Common myeloid progenitor, CD34-positive (primary cell): ENCODE data around the gene SYNCRIP.

Experiments used
- CTCF ChIA-PET: fragments of 350-600 bp; sonication (Branson Sonifier 250); formaldehyde crosslinking; loops from one replicate; lab custom pipeline; 2021; ENCODE audit warnings: antibody characterized with exemption; lab: Charles Lee
- POLR2A ChIA-PET: fragments of 350-600 bp; sonication (Branson Sonifier 250); formaldehyde crosslinking; loops from one replicate; lab custom pipeline; 2021; ENCODE audit warnings: antibody characterized with exemption; lab: Charles Lee
- DNase-seq, 3 donors: peaks; one replicate each; pipeline versions ENCODE4 v3.0.0 to v3.0.0-alpha.2; 2013
- H3K27ac ChIP-seq, 2 experiments: 1 replicate in 1 of 2; 2 replicates in 1 of 2; pipeline ENCODE4 v1.7.0; 2013; ENCODE audit warnings: inconsistent platforms in 2 of 2, low read length in 2 of 2, mild to moderate bottlenecking in 2 of 2, low read depth in 1 of 2, moderate library complexity in 1 of 2; ENCODE audit not compliant: severe bottlenecking in 2 of 2, insufficient read depth in 1 of 2, poor library complexity in 1 of 2
- H3K27me3 ChIP-seq, 5 experiments: replicated peaks in 2 of 5; 1 replicate in 3 of 5; 2 replicates in 2 of 5; pipeline versions ENCODE4 v1.6.1 to v1.7.0; 2013; ENCODE audit warnings: low read length in 4 of 5, mild to moderate bottlenecking in 2 of 5, moderate library complexity in 2 of 5, inconsistent platforms in 1 of 5; ENCODE audit not compliant: insufficient read depth in 5 of 5, control insufficient read depth in 4 of 5
- H3K36me3 ChIP-seq, 4 experiments: 1 replicate in 2 of 4; 2 replicates in 2 of 4; pipeline versions ENCODE4 v1.6.1 to v1.7.0; 2013; ENCODE audit warnings: low read length in 3 of 4, control low read depth in 1 of 4, mild to moderate bottlenecking in 1 of 4; ENCODE audit not compliant: control insufficient read depth in 4 of 4, insufficient read depth in 4 of 4
- H3K4me1 ChIP-seq, 4 experiments: 1 replicate in 3 of 4; 2 replicates in 1 of 4; pipeline versions ENCODE4 v1.6.1 to v1.7.1; 2013; ENCODE audit warnings: low read length in 3 of 4, mild to moderate bottlenecking in 3 of 4, control low read depth in 1 of 4, inconsistent platforms in 1 of 4, moderate library complexity in 1 of 4; ENCODE audit not compliant: control insufficient read depth in 4 of 4, insufficient read depth in 4 of 4; ENCODE audit errors: control extremely low read depth in 1 of 4
- H3K4me3 ChIP-seq, 7 experiments: 1 replicate in 4 of 7; 2 replicates in 3 of 7; pipeline versions ENCODE4 v1.5.1 to v1.7.0; 2013; ENCODE audit warnings: mild to moderate bottlenecking in 7 of 7, low read length in 6 of 7, moderate library complexity in 6 of 7, inconsistent platforms in 2 of 7, low read depth in 2 of 7, control low read depth in 1 of 7; ENCODE audit not compliant: insufficient read depth in 4 of 7, control insufficient read depth in 1 of 7; ENCODE audit errors: extremely low read depth in 1 of 7
- H3K9me3 ChIP-seq, 5 experiments: 1 replicate in 4 of 5; 2 replicates in 1 of 5; pipeline versions ENCODE4 v1.6.1 to v1.7.1; 2013; ENCODE audit warnings: low read length in 4 of 5, mild to moderate bottlenecking in 2 of 5, inconsistent platforms in 1 of 5, low read depth in 1 of 5, moderate library complexity in 1 of 5; ENCODE audit not compliant: control insufficient read depth in 4 of 5, insufficient read depth in 2 of 5; ENCODE audit errors: control extremely low read depth in 1 of 5
- WGBS: methylation state at CpG from one replicate; pipeline ENCODE4 v1.1.5; 2013; ENCODE audit not compliant: insufficient coverage; 5-methylcytosine and 5-hydroxymethylcytosine counted together

The SYNCRIP gene

DNA sequence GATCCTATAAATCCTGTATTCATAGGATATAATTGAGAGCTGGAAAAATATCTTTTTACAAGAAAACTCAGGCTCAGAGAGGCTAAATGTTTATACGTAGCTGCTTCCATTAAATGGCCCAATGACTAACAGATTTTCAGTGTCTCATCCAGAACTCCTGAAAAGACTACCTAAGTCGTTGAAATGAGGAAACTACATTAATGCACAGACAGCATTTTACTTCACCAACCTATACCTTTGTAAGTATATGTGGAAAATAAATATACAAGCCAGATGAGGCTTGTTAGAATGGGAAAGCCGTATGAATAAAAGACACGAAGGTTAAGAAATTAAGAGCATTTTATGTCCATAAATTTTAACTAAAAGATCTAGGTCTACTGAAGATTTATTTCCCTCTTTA is 40.6 kb downstream of the SYNCRIP start:
- Histone ChIP-seq H3K36me3 (peaks cover 0 to 15% (median 3%) of the 10 kb centered on the region in 4 experiments), H3K9me3 (no peaks in the 10 kb centered on the region), H3K27me3 (no peaks in the 10 kb centered on the region), H3K27ac (no peak overlapping the region), H3K4me3 (no peak overlapping the region), H3K4me1 (no peaks in the 10 kb centered on the region)
- ChIA-PET CTCF (interaction anchor here (1.2 to 1.4 kb wide), 2 partner anchors 28 to 76 kb away, joined by 4 to 5 read pairs; no protein-coding TSS in a partner anchor), POLR2A (no interaction called here)
- no CpG with 5 or more reads among the region's 4 CpGs for WGBS
- DNase-seq, result no peak

DNA sequence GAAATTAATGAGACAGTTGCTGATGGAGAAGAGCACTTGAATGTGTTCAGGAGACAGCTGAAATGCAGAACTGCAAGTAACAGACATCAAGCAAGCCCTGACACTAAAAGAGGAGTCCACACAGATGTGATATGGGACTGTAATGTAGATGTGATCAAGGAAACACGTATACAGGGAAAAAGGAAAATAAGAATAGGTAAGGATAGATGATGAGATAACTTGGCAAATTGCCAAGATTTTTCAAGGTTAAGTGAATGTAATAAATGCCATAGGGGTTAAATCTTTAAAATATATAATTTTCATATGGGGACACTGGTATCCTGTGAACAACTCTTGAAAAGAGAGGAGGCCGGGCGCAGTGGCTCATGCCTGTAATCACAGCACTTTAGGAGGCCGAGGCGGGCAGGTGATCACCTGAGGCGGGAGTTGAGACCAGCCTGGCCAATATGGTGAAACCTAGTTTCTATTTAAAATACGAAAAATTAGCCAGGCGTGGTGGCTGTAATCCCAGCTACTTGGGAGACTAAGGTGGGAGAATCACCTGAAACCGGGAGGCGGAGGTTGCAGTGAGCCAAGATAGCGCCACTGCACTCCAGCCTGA is 41.9 kb downstream of the SYNCRIP start:
- POLR2A ChIA-PET, result no interaction called here
- 96% methylated on average over 9 of the region's 11 CpGs for WGBS
- Histone ChIP-seq H3K27me3 (no peaks in the 10 kb centered on the region), H3K36me3 (peaks cover 0 to 7% (median 0%) of the 10 kb centered on the region in 4 experiments), H3K4me1 (no peaks in the 10 kb centered on the region), H3K9me3 (no peaks in the 10 kb centered on the region), H3K4me3 (no peak overlapping the region), H3K27ac (no peak overlapping the region)
- CTCF ChIA-PET, result interaction anchor here (1.2 to 1.4 kb wide), 2 partner anchors 38 to 77 kb away, joined by 3 to 5 read pairs; no protein-coding TSS in a partner anchor
- DNase-seq, result no peak

DNA sequence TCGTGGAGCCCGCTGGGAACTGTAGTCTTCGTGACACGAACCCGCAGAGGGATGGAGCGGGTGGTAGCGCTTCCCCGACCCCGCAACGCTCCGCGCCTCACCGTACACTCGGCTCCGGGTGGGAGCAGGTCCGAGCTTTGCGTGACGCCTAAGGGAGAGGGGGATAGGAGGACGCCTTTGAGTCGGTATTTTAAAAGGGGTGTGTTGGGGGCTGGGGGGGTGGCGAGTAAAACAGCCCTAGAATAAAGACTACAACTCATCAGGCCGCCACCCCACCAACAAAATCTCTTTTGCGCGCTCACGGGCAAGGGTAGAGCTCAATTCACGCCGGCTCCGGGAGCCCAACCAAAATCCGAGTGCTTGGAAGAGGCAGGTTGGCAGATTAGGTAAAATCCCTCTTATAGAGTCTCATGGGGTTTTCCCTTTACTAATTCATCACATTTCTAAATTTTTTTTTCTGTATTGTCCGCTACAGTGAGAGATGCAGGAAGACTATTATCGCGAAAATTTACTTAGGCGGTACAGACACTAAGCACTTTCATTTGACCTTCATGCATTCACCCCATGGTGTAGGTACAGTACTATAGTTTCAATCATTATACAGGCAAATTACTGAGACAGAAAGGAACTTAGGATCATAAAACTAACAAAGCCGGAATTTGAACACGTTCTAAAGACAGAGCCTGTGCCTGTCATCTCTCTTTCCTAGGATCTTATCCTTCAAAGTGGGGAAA is 48.3 kb downstream of the SYNCRIP start:
- WGBS, result 0% methylated on average over 9 of the region's 35 CpGs
- DNase-seq, result no peak
- POLR2A ChIA-PET, result interaction anchor here (0.7 to 2.1 kb wide), 5 partner anchors 13 to 84 kb away, joined by 3 to 15 read pairs (median 5); partner anchors contain the start of gene SYNCRIP
- Histone ChIP-seq H3K36me3 (peaks cover 0 to 10% (median 6%) of the 10 kb centered on the region in 4 experiments), H3K4me1 (peaks cover 5 to 24% (median 13%) of the 10 kb centered on the region in 4 experiments), H3K4me3 (peak overlapping the region; percentile 82 to 97 (median 89)), H3K9me3 (peaks cover 0 to 3% (median 0%) of the 10 kb centered on the region in 5 experiments), H3K27me3 (no peaks in the 10 kb centered on the region), H3K27ac (peak overlapping the region in 1 of 2 experiments; percentile 85)
- CTCF ChIA-PET, result interaction anchor here (1.1 to 2.3 kb wide), 4 partner anchors 10 to 50 kb away, joined by 3 to 7 read pairs (median 4); no protein-coding TSS in a partner anchor

DNA sequence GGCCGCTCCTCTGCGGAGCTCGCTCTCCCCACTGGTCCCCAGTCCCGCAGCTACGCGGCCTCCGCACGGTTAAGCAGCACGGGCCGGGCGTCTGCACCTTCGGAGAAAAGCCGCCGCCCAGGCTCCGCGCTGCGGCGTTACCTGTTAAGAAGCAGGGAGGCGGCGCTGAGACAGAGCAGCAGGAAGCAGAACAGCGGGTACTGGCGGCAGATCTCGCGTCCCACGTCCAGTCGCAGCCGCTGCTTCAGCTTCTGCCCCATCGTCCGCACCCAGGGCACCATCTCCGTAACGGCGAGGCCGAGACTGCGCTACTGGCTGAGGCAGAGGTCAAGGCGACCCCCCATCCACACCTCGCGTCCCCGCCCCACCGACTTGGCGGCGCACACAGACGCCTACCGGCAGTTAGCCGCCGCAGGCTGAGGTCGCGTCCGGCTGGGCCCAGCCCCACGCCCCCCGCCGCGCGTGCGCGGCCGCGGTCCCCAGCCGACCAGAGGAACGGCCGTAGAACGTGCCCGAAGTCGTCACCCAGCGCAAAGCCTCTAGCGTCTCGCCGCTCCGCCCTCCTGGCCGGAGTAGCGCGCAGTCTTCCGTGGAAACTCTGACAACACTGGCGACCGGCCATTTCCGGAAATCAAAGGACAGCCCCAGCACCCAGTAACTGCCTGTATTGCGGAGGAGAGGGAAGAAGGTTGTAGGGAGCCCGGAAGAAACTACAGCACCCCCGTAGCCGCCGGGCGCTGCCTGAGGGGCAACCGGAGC is 49.1 kb downstream of the SYNCRIP start, which contains the start of gene SNX14:
Gene SNX14, minus strand, starts transcription at position 421 of the 759 bp plus-strand sequence. Its CDS starts 140 bp downstream, at position 281.
- Histone ChIP-seq H3K27me3 (no peaks in the 10 kb centered on the region), H3K36me3 (peaks cover 0 to 11% (median 6%) of the 10 kb centered on the region in 4 experiments), H3K4me1 (peaks cover 5 to 24% (median 13%) of the 10 kb centered on the region in 4 experiments), H3K9me3 (peaks cover 0 to 3% (median 0%) of the 10 kb centered on the region in 5 experiments), H3K4me3 (peak within 1 kb of the TSS; percentile 82 to 97 (median 89)), H3K27ac (peak within 1 kb of the TSS; percentile 64 to 85)
- ChIA-PET POLR2A (interaction anchor here (0.7 to 2.1 kb wide), 7 partner anchors 14 to 85 kb away, joined by 3 to 15 read pairs (median 4); partner anchors contain the start of gene SYNCRIP), CTCF (interaction anchor here (0.8 to 1.7 kb wide), 4 partner anchors 10 to 57 kb away, joined by 3 to 5 read pairs (median 4); no protein-coding TSS in a partner anchor)
- 0% methylated on average over 74 of the region's 82 CpGs for WGBS
- peak; percentile 83 to 94 (median 89) for DNase-seq

DNA sequence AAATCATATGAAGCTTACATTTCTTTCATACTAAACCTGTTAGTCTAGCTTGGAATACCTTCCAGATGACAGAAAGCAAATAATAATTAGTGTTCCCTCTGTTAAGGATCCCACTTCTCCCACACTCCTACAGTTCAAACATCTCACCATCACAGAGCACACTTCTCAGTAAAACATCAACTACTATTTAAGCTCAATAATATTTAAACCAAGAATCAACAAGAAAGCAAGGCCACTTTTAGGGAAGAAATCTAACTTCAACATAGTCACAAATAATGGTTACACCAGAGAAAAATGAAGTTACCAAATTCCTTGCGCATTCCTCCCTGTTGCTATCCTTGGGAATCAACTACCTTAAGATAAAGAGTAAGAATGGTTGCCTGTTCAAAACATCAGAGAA is 50.7 kb downstream of the SYNCRIP start:
- H3K4me1 ChIP-seq, result peaks cover 5 to 24% (median 13%) of the 10 kb centered on the region in 4 experiments
- WGBS, result 100% methylated on average over 1 of the region's 1 CpG
- ChIA-PET CTCF (interaction anchor here (1.0 to 1.2 kb wide), 2 partner anchors 46 to 51 kb away, joined by 3 read pairs; partner anchors contain the start of gene SYNCRIP), POLR2A (no interaction called here)
- DNase-seq, result no peak
- no peak overlapping the region for H3K27ac ChIP-seq
- H3K4me3 ChIP-seq, result peak overlapping the region in 2 of 7 experiments; percentile 48
- peaks cover 2 to 13% (median 7%) of the 10 kb centered on the region in 4 experiments for H3K36me3 ChIP-seq
- H3K9me3 ChIP-seq, result peaks cover 0 to 3% (median 0%) of the 10 kb centered on the region in 5 experiments
- H3K27me3 ChIP-seq, result no peaks in the 10 kb centered on the region

DNA sequence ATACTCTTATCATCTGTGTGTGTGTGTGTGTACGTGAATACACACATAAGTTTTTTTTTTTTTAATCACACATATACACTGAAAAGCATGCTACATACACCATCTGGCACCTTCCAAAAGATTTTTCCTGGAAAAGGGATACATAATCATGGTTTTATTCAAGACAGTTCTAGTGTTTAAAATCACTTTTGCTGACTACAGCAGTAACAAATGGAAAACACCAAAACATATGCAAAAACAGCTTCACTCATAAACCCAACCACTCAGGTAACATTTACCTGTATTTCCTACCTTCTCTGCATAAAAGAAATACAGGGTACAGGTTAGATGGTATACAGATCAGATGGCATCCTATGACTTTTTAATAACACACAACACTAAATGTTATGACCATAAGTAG is 51.5 kb downstream of the SYNCRIP start:
- Histone ChIP-seq H3K36me3 (peaks cover 2 to 13% (median 7%) of the 10 kb centered on the region in 4 experiments), H3K4me1 (peaks cover 5 to 24% (median 13%) of the 10 kb centered on the region in 4 experiments), H3K27me3 (no peaks in the 10 kb centered on the region), H3K9me3 (peaks cover 0 to 3% (median 0%) of the 10 kb centered on the region in 5 experiments), H3K27ac (no peak overlapping the region), H3K4me3 (no peak overlapping the region)
- ChIA-PET CTCF (interaction anchor here (0.9 to 1.2 kb wide), 3 partner anchors 15 to 52 kb away, joined by 3 read pairs; partner anchors contain the start of gene SYNCRIP), POLR2A (no interaction called here)
- WGBS, result no CpG with 5 or more reads among the region's 1 CpG
- DNase-seq, result no peak
